ENCODE data around the gene MYO3B.

DNA sequence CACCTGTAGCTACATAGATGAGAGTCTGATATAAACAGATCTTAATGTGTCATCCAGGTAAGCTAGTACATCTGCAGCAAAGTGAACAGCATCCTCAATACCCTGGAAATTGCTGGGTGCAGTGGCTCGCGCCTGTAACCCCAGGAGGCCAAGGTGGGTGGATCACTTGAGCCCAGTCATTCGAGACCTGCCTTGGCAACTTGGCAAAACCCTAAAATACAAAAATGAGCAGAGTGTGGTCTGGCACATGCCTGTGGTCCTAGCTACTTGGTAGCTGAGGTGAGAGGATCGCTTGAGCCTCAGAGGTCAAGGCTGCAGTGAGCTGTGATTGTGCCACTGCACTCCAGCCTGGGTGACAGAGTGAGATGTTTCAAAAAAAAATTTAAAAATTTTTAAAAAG, 303.3 kb downstream of the MYO3B start:
- no peak for TF ChIP-seq EZH2 (IDR thresholded peaks at IDR 0.05)
- TF ChIP-seq, protein P1, sequence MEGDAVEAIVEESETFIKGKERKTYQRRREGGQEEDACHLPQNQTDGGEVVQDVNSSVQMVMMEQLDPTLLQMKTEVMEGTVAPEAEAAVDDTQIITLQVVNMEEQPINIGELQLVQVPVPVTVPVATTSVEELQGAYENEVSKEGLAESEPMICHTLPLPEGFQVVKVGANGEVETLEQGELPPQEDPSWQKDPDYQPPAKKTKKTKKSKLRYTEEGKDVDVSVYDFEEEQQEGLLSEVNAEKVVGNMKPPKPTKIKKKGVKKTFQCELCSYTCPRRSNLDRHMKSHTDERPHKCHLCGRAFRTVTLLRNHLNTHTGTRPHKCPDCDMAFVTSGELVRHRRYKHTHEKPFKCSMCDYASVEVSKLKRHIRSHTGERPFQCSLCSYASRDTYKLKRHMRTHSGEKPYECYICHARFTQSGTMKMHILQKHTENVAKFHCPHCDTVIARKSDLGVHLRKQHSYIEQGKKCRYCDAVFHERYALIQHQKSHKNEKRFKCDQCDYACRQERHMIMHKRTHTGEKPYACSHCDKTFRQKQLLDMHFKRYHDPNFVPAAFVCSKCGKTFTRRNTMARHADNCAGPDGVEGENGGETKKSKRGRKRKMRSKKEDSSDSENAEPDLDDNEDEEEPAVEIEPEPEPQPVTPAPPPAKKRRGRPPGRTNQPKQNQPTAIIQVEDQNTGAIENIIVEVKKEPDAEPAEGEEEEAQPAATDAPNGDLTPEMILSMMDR (IDR thresholded peaks at IDR 0.05), result no peak
